ENCODE data around the gene MMD2. TPM values are rescaled to one million over a fixed set of nuclear protein-coding genes. Genes with fewer than 3 reads are reported as not detected.

The MMD2 gene
- total and polyA plus RNA-seq, 2 donors (not counting 3 experiments of a cell fraction or from before 2014, with no cell fraction given), result not detected

DNA sequence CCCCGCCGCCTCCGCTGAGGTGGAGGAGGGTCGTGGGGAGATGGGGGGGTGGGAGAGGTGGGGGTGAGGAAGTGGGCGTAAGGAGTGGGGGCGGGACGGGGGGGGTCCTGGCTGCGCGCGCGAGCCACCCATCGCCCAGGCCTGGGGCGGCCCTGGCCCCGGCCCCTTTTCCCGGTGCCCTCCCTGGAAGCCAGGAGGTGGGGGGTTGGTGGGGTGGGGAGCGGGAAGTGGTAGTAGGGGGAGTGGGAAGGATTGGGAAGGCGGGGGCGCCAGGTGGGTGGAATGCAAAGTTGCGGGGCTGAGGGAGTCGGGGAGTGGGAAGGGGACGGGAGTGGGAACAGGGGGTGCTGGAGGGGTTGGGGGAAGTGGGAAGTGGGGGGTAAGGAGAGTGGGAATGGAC is 319 bp upstream of the MMD2 start:
- no peak overlapping the region for H2AFZ ChIP-seq (ENCODE audit: low read depth, low read length)
- dilution Hi-C loops (cut with MboI; ENCODE audit: extremely low pct_ligation_motif_present, low sequenced_read_pairs) (no loop called here), intact Hi-C loops (cut with micrococcal nuclease) (no loop called here)
- ChIA-PET CTCF (interaction anchor here (1.0 kb wide), 1 partner anchor 15 kb away, joined by 3 read pairs; no protein-coding TSS in a partner anchor), POLR2A (no interaction called here)
- DNase-seq (ENCODE audit: low read depth, low spot score) (no peak), FAIRE-seq (no peak)
- H3K27me3 ChIP-seq (ENCODE audit: control insufficient read depth in 2 of 2, insufficient read depth in 2 of 2, low read length in 2 of 2), result peaks cover 13 to 15% of the 10 kb centered on the region in 2 experiments
- no peak overlapping the region for H3K4me3 ChIP-seq (replicated peaks in 1 of 3; ENCODE audit: insufficient read depth in 1 of 3, low read depth in 1 of 3, low read length in 3 of 3)
- H3K4me2 ChIP-seq (ENCODE audit: insufficient read depth, low read length), result no peak overlapping the region
- H3K9me1 ChIP-seq (replicated peaks; ENCODE audit: control insufficient read depth, extremely low read depth, insufficient read depth, low read length), result no peaks in the 10 kb centered on the region
- H3K36me3 ChIP-seq (ENCODE audit: control insufficient read depth in 2 of 2, extremely low read depth in 1 of 2, insufficient read depth in 2 of 2, low read length in 2 of 2), result no peaks in the 10 kb centered on the region
- no peaks in the 10 kb centered on the region for H3K9me3 ChIP-seq (replicated peaks; ENCODE audit: control insufficient read depth, insufficient read depth, low read length)
- no peak overlapping the region for H3K9ac ChIP-seq (replicated peaks; ENCODE audit: extremely low read depth, insufficient read depth, low read length)
- BruUV-seq (replicated peaks), result no TSS peak
- no peaks in the 10 kb centered on the region for H3K4me1 ChIP-seq (ENCODE audit: control insufficient read depth, extremely low read depth, insufficient read depth, low read length)
- H4K20me1 ChIP-seq (replicated peaks; ENCODE audit: control insufficient read depth, extremely low read depth, insufficient read depth, low read length), result no peaks in the 10 kb centered on the region
- no peak overlapping the region for H3K27ac ChIP-seq (ENCODE audit: insufficient read depth, low read depth, low read length)
- H3K79me2 ChIP-seq (ENCODE audit: control insufficient read depth, insufficient read depth, low read length), result no peaks in the 10 kb centered on the region
- TF ChIP-seq FOS (IDR thresholded peaks at IDR 0.05; ENCODE audit: borderline replicate concordance, insufficient read depth, low read length) (no peak), MYC (IDR thresholded peaks at IDR 0.05; ENCODE audit: low read depth, low read length) (no peak), EZH2 (IDR thresholded peaks at IDR 0.05; ENCODE audit: borderline replicate concordance, low read depth, low read length, severe bottlenecking) (no peak), MAX (IDR thresholded peaks at IDR 0.05; ENCODE audit: insufficient read depth, insufficient read length) (no peak), GATA2 (IDR thresholded peaks at IDR 0.05; ENCODE audit: insufficient read depth, insufficient read length, low read depth, low read length) (no peak), POLR2A (IDR thresholded peaks at IDR 0.05; ENCODE audit: low read depth, low read length) (no peak), JUN (IDR thresholded peaks at IDR 0.05; ENCODE audit: borderline replicate concordance, insufficient read depth, insufficient read length, low read depth) (no peak), CTCF (IDR thresholded peaks at IDR 0.05; ENCODE audit: extremely low read depth in 1 of 2, insufficient read depth in 1 of 2, low read depth in 1 of 2, low read length in 2 of 2) (no peak), POLR2AphosphoS5 (IDR thresholded peaks at IDR 0.05; ENCODE audit: insufficient read depth, low read depth, low read length) (no peak)
